ENCODE results near the gene BBLN. TPM values are rescaled to one million over a fixed set of nuclear protein-coding genes. Genes with fewer than 3 reads are reported as not detected.
A peak's percentile ranks its signal among the peaks of the same experiment; 100 is the strongest.

BBLN gene
- total and polyA plus RNA-seq, 2 of the 4 experiments (the other 2 are of a cell fraction) = 25.1 to 103 TPM

DNA sequence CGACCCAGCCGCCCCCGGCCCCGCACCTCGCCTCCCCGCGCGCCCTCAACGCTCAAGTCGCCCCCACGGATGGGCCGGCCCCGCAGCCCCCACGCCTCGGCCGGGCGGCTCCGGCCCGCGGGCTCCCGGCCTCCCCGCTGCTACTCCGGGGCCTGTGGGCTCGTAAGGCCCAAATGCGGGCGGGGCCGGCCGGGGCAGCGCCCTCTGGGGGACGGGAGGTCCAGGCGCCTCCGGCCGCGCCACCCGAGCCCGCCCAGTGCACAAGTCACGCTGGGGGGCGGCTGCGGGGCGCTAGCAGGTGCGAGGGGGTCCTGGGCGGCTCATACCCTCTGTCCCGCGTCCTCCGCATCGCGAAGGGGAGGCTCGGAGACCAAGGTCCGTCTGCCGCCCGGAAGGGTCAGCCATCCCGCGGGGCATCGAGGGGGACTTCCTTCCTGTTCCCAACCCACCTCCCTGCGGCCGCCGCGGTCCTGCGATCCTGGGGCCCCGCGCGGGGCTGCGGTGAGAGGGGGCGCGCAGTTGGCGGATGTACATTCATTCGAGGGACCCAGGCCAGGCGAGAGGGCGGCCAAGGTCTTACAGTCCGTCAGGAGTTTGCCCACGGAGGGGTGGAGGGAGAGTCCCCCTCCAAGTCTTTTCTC lies 31.5 kb downstream of the BBLN start, which contains the start of gene CIZ1:
Gene CIZ1, minus strand, starts transcription at position 167 of the 641 bp plus-strand sequence. CDS start 715 bp downstream, outside the sequence.
- H3K9me1 ChIP-seq (ENCODE audit: insufficient read depth, low read length) = 0 out of 2 replicates have a peak, but pooled peaks cover 7% of the 10 kb centered on the region
- peak within 1 kb of the TSS; percentile 97 for H2AFZ ChIP-seq (replicated peaks; ENCODE audit: low read length, poor library complexity)
- in situ Hi-C loops (cut with MboI; ENCODE audit: low sequenced_read_pairs) (no loop called here), intact Hi-C loops (cut with micrococcal nuclease) (no loop called here), dilution Hi-C loops (cut with HindIII; ENCODE audit: low sequenced_read_pairs, unreplicated experiment) (no loop called here)
- CTCF ChIA-PET = no interaction called here
- BruUV-seq (replicated peaks) = no TSS peak
- H4K5ac ChIP-seq (ENCODE audit: low read depth, low read length) = peak within 1 kb of the TSS; percentile 73
- TF ChIP-seq MXI1 (IDR thresholded peaks at IDR 0.05; ENCODE audit: borderline replicate concordance, low read depth, low read length) = peak; percentile 61; the same call in 1 of the 2 replicates
- no peak for TF ChIP-seq FOS (IDR thresholded peaks at IDR 0.05; ENCODE audit: low read depth, low read length)
- TF ChIP-seq BHLHE40 (IDR thresholded peaks at IDR 0.05; ENCODE audit: low read depth, low read length) = peak; percentile 6; the same call in 1 of the 2 replicates
- TF ChIP-seq, protein P1, sequence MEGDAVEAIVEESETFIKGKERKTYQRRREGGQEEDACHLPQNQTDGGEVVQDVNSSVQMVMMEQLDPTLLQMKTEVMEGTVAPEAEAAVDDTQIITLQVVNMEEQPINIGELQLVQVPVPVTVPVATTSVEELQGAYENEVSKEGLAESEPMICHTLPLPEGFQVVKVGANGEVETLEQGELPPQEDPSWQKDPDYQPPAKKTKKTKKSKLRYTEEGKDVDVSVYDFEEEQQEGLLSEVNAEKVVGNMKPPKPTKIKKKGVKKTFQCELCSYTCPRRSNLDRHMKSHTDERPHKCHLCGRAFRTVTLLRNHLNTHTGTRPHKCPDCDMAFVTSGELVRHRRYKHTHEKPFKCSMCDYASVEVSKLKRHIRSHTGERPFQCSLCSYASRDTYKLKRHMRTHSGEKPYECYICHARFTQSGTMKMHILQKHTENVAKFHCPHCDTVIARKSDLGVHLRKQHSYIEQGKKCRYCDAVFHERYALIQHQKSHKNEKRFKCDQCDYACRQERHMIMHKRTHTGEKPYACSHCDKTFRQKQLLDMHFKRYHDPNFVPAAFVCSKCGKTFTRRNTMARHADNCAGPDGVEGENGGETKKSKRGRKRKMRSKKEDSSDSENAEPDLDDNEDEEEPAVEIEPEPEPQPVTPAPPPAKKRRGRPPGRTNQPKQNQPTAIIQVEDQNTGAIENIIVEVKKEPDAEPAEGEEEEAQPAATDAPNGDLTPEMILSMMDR (conservative IDR thresholded peaks at IDR 0.05; ENCODE audit: low read depth, low read length) = peak; percentile 85
- peak; percentile 93 for TF ChIP-seq MAZ (IDR thresholded peaks at IDR 0.05; ENCODE audit: borderline replicate concordance, low read depth, low read length)
- peak; percentile 82 for TF ChIP-seq POLR2A (IDR thresholded peaks at IDR 0.05; ENCODE audit: low read depth, low read length)
- no peak; the same call in 1 of the 2 replicates for TF ChIP-seq SMC3 (IDR thresholded peaks at IDR 0.05; ENCODE audit: low read depth, low read length)
- H2AK9ac ChIP-seq (replicated peaks; ENCODE audit: low read depth, low read length, poor library complexity) = peak within 1 kb of the TSS; percentile 96
- 0% methylated on average over 15 of the region's 71 CpGs; no CpG with 5 or more reads in 1 of the 2 experiments for WGBS, 2 experiments (ENCODE audit: extremely low coverage in 2 of 2, insufficient read length in 1 of 2)
- H2BK15ac ChIP-seq (ENCODE audit: low read depth, low read length) = no peak within 1 kb of the TSS; the same call in 2 of the 3 replicates
- H2BK120ac ChIP-seq (ENCODE audit: low read depth, low read length) = peak within 1 kb of the TSS; percentile 48; the same call in 1 of the 2 replicates
- H3K4me2 ChIP-seq (ENCODE audit: low read depth, low read length) = peak within 1 kb of the TSS; percentile 91
- peak within 1 kb of the TSS; percentile 86 for H2AK5ac ChIP-seq (ENCODE audit: low read depth, low read length)
- no peaks in the 10 kb centered on the region for H4K20me1 ChIP-seq (ENCODE audit: insufficient read depth, low read length)
- H3K9me3 ChIP-seq (ENCODE audit: control insufficient read depth, insufficient read depth, low read length) = no peaks in the 10 kb centered on the region
- DNase-seq (peak; percentile 68), ATAC-seq (ENCODE audit: low read depth) (peak; percentile 96)
- peak within 1 kb of the TSS; percentile 83 for H3K27ac ChIP-seq (ENCODE audit: insufficient read depth, low read length)
- peak within 1 kb of the TSS; percentile 95 for H3K14ac ChIP-seq (replicated peaks; ENCODE audit: low read depth, low read length)
- peaks cover 15% of the 10 kb centered on the region for H3K36me3 ChIP-seq (ENCODE audit: control insufficient read depth, insufficient read depth, low read length)
- peak within 1 kb of the TSS; percentile 70 for H4K91ac ChIP-seq (ENCODE audit: insufficient read depth, low read depth, low read length)
- peak within 1 kb of the TSS; percentile 71 for H3K56ac ChIP-seq (ENCODE audit: extremely low read depth, insufficient read depth, low read length)
- peaks cover 10% of the 10 kb centered on the region for H3K4me1 ChIP-seq (ENCODE audit: control insufficient read depth, insufficient read depth, low read length)
- H3K27me3 ChIP-seq (ENCODE audit: control insufficient read depth, insufficient read depth, low read length) = no peaks in the 10 kb centered on the region
- H3K79me1 ChIP-seq (ENCODE audit: low read depth in 1 of 2, low read length in 2 of 2) = peaks cover 18 to 39% of the 10 kb centered on the region in 2 experiments
- H2BK5ac ChIP-seq (ENCODE audit: low read depth, low read length, poor library complexity, severe bottlenecking) = peak within 1 kb of the TSS; percentile 72
- H2BK20ac ChIP-seq (ENCODE audit: low read depth, low read length) = no peak within 1 kb of the TSS
- H3K4ac ChIP-seq (ENCODE audit: low read depth, low read length) = peak within 1 kb of the TSS; percentile 92
- POLR2A ChIA-PET (ENCODE audit: unreplicated experiment) = interaction anchor here (0.6 kb wide), 3 partner anchors 18 to 92 kb away, joined by 3 to 4 read pairs (median 3); no protein-coding TSS in a partner anchor
- peak within 1 kb of the TSS; percentile 85 for H3K9ac ChIP-seq (ENCODE audit: low read depth, low read length)
- peak within 1 kb of the TSS; percentile 93 to 99 for H4K8ac ChIP-seq (ENCODE audit: low read depth in 2 of 2, low read length in 2 of 2)
- peak within 1 kb of the TSS; percentile 96 for H3K23ac ChIP-seq (ENCODE audit: low read depth, low read length)
- H3K4me3 ChIP-seq (ENCODE audit: insufficient read depth, low read depth, low read length) = peak within 1 kb of the TSS; percentile 92
- H3K18ac ChIP-seq (ENCODE audit: low read depth, low read length) = peak within 1 kb of the TSS; percentile 29; the same call in 1 of the 2 replicates
